Hepatic stellate cell (primary cell): ENCODE measurements around the gene NAPEPLD.
"Not testable (repeated sequence)": the region's sequence is repeated elsewhere in the genome, so short reads cannot be mapped to it uniquely, and the experiment has no call there.

ENCODE experiments used
- DNase-seq: peaks from one replicate; pipeline ENCODE4 v3.0.0; 2011; ENCODE audit warnings: low spot score

NAPEPLD gene

GRCh38 chr7:103113164-103113563 lies 35.7 kb downstream of the NAPEPLD start:
- DNase-seq, result peak; percentile 44

GRCh38 chr7:103106703-103107070 lies 42.2 kb downstream of the NAPEPLD start:
- DNase-seq, result not testable (repeated sequence)

- DNase-seq, result no peak
Measured at GRCh38 chr7:103106005-103106702, 42.7 kb downstream of the NAPEPLD start.

- DNase-seq, result no peak
Measured at GRCh38 chr7:103101543-103101942, 47.4 kb downstream of the NAPEPLD start.

GRCh38 chr7:103100348-103100747 lies 48.6 kb downstream of the NAPEPLD start:
- DNase-seq, result no peak

GRCh38 chr7:103097041-103097440 lies 51.9 kb downstream of the NAPEPLD start:
- DNase-seq, result no peak

- DNase-seq, result not testable (repeated sequence)
Measured at GRCh38 chr7:103095558-103095957, 53.3 kb downstream of the NAPEPLD start.

GRCh38 chr7:103094102-103094501 lies 54.8 kb downstream of the NAPEPLD start:
- no peak for DNase-seq

- no peak for DNase-seq
Measured at GRCh38 chr7:103093429-103093828, 55.5 kb downstream of the NAPEPLD start.

GRCh38 chr7:103092321-103092720 lies 56.6 kb downstream of the NAPEPLD start:
- not testable (repeated sequence) for DNase-seq

GRCh38 chr7:103083210-103083609 lies 65.7 kb downstream of the NAPEPLD start:
- DNase-seq, result no peak

GRCh38 chr7:103082497-103082896 lies 66.4 kb downstream of the NAPEPLD start:
- no peak for DNase-seq

GRCh38 chr7:103080923-103081322 lies 68.0 kb downstream of the NAPEPLD start:
- no peak for DNase-seq

- no peak for DNase-seq
Measured at GRCh38 chr7:103079836-103080235, 69.1 kb downstream of the NAPEPLD start.

- not testable (repeated sequence) for DNase-seq
Measured at GRCh38 chr7:103078226-103078625, 70.7 kb downstream of the NAPEPLD start.

GRCh38 chr7:103077318-103077717 lies 71.6 kb downstream of the NAPEPLD start:
- DNase-seq, result no peak

GRCh38 chr7:103076764-103077163 lies 72.1 kb downstream of the NAPEPLD start:
- DNase-seq, result no peak

- peak; percentile 44 for DNase-seq
Measured at GRCh38 chr7:103075337-103075918, 73.5 kb downstream of the NAPEPLD start.

- peak; percentile 90 for DNase-seq
Measured at GRCh38 chr7:103074519-103075336, 74.2 kb downstream of the NAPEPLD start, which contains the start of the genes ARMC10 and FBXL13. Gene ARMC10 (plus strand): TSS chr7:103075140. CDS start chr7:103075273, 133 bp downstream. Gene FBXL13 (minus strand): TSS chr7:103074796.

GRCh38 chr7:103073989-103074518 lies 74.8 kb downstream of the NAPEPLD start:
- peak; percentile 16 for DNase-seq

GRCh38 chr7:103071000-103071399 lies 77.9 kb downstream of the NAPEPLD start:
- no peak for DNase-seq
